Measurements from ENCODE around the gene SPHK1.

SPHK1 gene

DNA sequence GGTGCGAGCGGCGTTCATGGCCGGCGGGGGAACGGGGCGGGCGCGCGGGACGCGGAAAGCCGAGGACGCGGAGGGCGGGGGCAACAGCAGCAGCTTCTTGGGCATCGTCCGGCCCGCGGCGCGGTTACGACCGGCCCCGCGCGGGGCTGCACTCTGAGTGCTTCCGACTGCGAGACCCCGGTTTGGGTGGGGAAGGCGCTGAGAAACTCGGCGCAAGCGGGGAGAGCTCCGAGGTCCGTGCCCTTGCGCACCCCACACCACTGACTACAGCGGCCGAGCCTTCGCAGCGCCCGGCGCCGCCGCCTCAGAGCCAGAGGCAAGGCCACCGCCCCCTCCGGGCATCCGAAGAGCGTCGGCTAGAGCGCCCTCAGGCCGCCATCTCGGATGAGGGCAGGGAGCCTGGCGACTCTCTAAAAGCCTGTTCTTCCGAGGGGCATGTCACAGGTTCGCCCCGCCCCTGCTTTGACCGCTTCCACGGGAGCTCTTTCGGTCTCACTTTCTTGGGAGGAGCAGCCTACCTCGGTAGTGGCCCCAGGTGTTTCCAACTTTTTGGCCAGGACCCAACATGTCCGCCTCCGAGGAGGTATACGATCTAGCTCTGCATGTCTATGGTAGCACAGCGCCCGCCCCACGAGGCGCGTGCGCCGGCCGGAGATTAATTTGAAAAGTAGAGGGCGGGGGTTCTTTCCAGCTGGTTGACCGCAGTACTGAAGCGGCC is 30.7 kb upstream of the SPHK1 start, which contains the start of gene PRPSAP1:
PRPSAP1 (minus strand) TSS at position 318 of the 718 bp plus-strand sequence; CDS start at position 105, 213 bp downstream.
- TF ChIP-seq, protein P1, sequence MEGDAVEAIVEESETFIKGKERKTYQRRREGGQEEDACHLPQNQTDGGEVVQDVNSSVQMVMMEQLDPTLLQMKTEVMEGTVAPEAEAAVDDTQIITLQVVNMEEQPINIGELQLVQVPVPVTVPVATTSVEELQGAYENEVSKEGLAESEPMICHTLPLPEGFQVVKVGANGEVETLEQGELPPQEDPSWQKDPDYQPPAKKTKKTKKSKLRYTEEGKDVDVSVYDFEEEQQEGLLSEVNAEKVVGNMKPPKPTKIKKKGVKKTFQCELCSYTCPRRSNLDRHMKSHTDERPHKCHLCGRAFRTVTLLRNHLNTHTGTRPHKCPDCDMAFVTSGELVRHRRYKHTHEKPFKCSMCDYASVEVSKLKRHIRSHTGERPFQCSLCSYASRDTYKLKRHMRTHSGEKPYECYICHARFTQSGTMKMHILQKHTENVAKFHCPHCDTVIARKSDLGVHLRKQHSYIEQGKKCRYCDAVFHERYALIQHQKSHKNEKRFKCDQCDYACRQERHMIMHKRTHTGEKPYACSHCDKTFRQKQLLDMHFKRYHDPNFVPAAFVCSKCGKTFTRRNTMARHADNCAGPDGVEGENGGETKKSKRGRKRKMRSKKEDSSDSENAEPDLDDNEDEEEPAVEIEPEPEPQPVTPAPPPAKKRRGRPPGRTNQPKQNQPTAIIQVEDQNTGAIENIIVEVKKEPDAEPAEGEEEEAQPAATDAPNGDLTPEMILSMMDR (IDR thresholded peaks at IDR 0.05; ENCODE audit: low read depth, low read length): peak; percentile 48
- no peaks in the 10 kb centered on the region for H3K9me3 ChIP-seq (ENCODE audit: severe bottlenecking)
- peak; percentile 96 for DNase-seq
- peak within 1 kb of the TSS; percentile 90 for H3K4me3 ChIP-seq (ENCODE audit: low read depth, low read length)
- peak within 1 kb of the TSS; percentile 100 for H3K27ac ChIP-seq
- H3K36me3 ChIP-seq: peaks cover 28% of the 10 kb centered on the region
- no peaks in the 10 kb centered on the region for H3K27me3 ChIP-seq (ENCODE audit: insufficient read depth, low read depth, severe bottlenecking)

DNA sequence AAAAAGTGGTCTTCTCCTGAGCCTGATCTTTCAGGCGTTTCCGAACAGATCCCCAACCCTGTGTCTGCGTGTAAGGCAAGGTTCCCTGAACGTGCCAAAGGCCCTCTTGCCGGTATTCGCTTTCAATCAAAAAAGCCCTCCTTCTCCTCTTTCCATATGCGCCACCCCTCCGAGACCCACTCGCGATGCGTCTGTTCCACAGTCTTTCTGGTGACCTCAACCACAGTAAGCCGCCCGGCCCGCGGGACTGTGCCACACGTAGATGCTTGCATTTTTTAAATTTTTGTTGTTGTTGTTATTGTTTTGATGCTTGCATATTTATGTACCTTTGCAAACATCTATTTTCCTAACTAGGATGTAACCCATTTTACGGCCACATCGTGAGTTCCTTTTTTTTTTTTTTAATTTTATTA is 30.1 kb upstream of the SPHK1 start:
- Histone ChIP-seq H3K27ac (peak overlapping the region; percentile 100), H3K9me3 (ENCODE audit: severe bottlenecking) (no peaks in the 10 kb centered on the region), H3K4me3 (ENCODE audit: low read depth, low read length) (peak overlapping the region; percentile 90), H3K36me3 (peaks cover 25% of the 10 kb centered on the region), H3K27me3 (ENCODE audit: insufficient read depth, low read depth, severe bottlenecking) (no peaks in the 10 kb centered on the region)
- TF ChIP-seq, protein P1 (IDR thresholded peaks at IDR 0.05; ENCODE audit: low read depth, low read length): no peak
- no peak for DNase-seq

DNA sequence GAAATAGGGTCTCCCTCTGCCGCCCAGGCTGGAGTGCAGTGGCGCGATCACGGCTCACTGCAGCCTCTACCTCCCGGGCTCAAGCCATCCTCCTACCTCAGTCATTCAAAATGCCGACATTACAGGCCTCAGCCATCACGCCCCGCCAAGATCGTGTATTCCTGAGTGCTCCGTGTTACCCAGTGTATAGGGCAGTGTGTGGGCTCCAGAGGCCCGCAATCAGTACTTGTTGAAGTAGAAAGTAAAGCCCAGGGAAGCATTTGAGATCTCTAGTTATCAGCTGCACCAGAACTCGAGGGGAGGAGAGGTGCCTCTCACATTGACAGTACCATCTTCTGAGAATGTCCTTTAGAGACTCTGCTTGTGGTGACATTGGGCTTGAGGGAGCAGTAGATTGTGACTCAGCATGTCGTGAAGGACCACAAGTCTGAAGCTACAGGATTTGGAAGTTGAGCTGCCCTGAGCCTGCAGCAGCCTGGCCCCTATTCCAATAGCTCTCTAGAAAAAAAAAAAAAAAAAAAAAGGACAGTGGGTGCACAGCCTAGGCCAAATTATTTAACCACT is 29.6 kb upstream of the SPHK1 start:
- TF ChIP-seq, protein P1 (IDR thresholded peaks at IDR 0.05; ENCODE audit: low read depth, low read length): no peak
- DNase-seq: no peak
- Histone ChIP-seq H3K27me3 (ENCODE audit: insufficient read depth, low read depth, severe bottlenecking) (no peaks in the 10 kb centered on the region), H3K36me3 (peaks cover 21% of the 10 kb centered on the region), H3K9me3 (ENCODE audit: severe bottlenecking) (no peaks in the 10 kb centered on the region), H3K4me3 (ENCODE audit: low read depth, low read length) (no peak overlapping the region), H3K27ac (no peak overlapping the region)

DNA sequence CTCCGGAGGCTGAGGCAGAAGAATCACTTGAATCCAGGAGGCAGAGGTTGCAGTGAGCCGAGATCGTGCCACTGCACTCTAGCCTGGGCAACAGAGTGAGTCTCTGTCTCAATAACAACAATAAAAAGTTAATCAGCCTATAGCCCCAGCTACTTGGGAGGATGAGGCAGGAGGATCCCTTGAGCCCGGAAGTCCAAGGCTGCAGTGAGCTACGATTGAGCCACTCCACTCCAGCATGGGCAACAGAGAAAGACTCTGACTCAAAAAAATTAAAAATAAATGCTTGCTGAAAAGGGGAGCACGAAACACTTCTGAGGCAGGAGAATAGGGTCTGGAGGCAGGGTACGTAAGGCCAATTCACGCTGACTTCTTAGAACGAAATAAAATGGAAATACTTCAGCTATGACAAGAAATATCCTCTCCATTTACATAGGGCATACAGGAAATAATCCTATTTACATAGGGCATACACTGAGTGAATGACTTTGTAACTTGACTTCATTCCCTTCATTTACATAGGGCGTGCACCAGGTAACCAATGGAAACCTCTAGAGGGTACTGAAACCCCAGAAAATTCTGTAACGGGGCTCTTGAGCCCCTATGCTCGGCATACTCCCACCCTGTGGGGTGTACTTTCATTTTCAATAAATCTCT is 27.5 kb upstream of the SPHK1 start:
- TF ChIP-seq, protein P1 (IDR thresholded peaks at IDR 0.05; ENCODE audit: low read depth, low read length): no peak
- Histone ChIP-seq H3K4me3 (ENCODE audit: low read depth, low read length) (no peak overlapping the region), H3K36me3 (peaks cover 6% of the 10 kb centered on the region), H3K9me3 (ENCODE audit: severe bottlenecking) (no peaks in the 10 kb centered on the region), H3K27ac (no peak overlapping the region), H3K27me3 (ENCODE audit: insufficient read depth, low read depth, severe bottlenecking) (no peaks in the 10 kb centered on the region)
- DNase-seq: no peak

DNA sequence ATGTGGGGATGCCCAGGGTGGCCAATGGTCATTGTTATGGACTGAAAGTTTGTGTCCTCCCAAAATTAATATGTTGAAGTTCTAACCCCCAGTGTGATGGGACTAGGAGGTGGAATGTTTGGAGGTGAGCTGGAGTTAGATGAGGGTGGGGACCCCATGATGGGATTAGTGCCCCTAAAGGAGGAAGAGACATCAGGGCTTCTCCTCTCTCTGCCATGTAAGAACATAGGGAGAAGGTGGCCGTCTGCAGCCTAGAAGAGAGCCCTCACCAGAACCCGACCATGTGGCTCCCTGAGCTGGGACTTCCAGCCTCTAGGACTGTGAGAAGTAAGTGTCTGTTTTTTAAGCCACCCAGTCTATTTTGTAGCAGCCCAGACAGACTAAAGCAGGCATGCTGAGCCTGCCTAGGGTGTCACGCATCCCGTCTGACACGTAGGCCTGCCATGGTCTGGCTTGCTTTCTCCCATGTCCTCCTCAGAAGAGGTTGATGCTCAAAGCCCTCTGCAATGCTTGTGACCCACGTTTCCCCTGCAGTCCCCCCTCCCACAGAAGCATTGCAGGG is 26.7 kb upstream of the SPHK1 start:
- H3K27me3 ChIP-seq (ENCODE audit: insufficient read depth, low read depth, severe bottlenecking): no peaks in the 10 kb centered on the region
- H3K36me3 ChIP-seq: peaks cover 6% of the 10 kb centered on the region; the same call in 1 of the 2 replicates
- H3K4me3 ChIP-seq (ENCODE audit: low read depth, low read length): no peak overlapping the region
- TF ChIP-seq, protein P1 (IDR thresholded peaks at IDR 0.05; ENCODE audit: low read depth, low read length): no peak
- no peaks in the 10 kb centered on the region for H3K9me3 ChIP-seq (ENCODE audit: severe bottlenecking)
- H3K27ac ChIP-seq: no peak overlapping the region
- no peak for DNase-seq
